Kidney epithelial cell (primary cell): ENCODE measurements around the gene GPR26. TPM values are rescaled to one million over a fixed set of nuclear protein-coding genes. Genes with fewer than 3 reads are reported as not detected.

Experiments used
- DNase-seq: peaks from one replicate; pipeline ENCODE4 v3.0.0-alpha.2; 2010; ENCODE audit warnings: low read depth
- H3K27me3 ChIP-seq: 2 replicates; pipeline ENCODE4 v1.6.0; 2011; ENCODE audit warnings: low read length; ENCODE audit not compliant: control insufficient read depth, insufficient read depth
- H3K36me3 ChIP-seq: 2 replicates; pipeline ENCODE4 v1.5.1; 2011; ENCODE audit warnings: low read length; ENCODE audit not compliant: control insufficient read depth, insufficient read depth
- H3K4me3 ChIP-seq: 2 replicates; pipeline ENCODE4 v1.5.1; 2011; ENCODE audit warnings: low read depth, mild to moderate bottlenecking, control low read depth, low read length
- CTCF ChIP-seq: IDR thresholded peaks from 2 replicates; pipeline ENCODE4 v1.5.1; 2011; ENCODE audit warnings: mild to moderate bottlenecking, moderate library complexity, low read length, control low read depth, inconsistent platforms; ENCODE audit not compliant: insufficient read depth, poor library complexity, severe bottlenecking
- total RNA-seq: library from RNA; depleted of rRNA; stranded (reverse); fragments of >200 nt; gene quantifications from 2 replicates; pipeline ENCODE4 v1.2.3, GENCODE V29; 2015

Gene GPR26
- total RNA-seq, 1 donor from 2014 or later = 0.71 TPM

DNA sequence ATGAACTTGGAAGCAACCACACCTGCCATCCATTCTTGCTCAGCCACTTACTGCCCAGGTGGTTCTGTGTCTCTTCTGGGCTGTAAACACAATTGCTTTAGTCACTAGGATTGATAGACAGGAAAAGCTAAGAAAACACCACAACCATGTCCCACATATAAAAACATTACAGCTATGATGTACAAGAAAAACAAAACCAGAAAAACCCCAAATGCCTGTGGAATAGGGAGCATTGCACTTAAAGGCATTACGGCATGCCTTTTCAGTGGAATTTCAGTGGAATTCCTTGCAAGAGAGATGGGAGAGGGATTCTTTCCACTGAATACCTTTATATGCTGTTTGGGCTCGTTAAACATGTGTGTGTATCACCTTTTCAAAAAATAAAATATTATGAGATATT lies 44.2 kb upstream of the GPR26 start:
- no peak for TF ChIP-seq CTCF
- Histone ChIP-seq H3K36me3 (no peaks in the 10 kb centered on the region), H3K27me3 (no peaks in the 10 kb centered on the region), H3K4me3 (no peak overlapping the region)
- DNase-seq = no peak

- Histone ChIP-seq H3K27me3 (no peaks in the 10 kb centered on the region), H3K36me3 (no peaks in the 10 kb centered on the region), H3K4me3 (no peak overlapping the region)
- TF ChIP-seq CTCF = no peak
- no peak for DNase-seq
Measured at GRCh38 chr10:123622381-123622780, 43.8 kb upstream of the GPR26 start.

GRCh38 chr10:123624086-123624485 lies 42.1 kb upstream of the GPR26 start:
- no peak for TF ChIP-seq CTCF
- DNase-seq = no peak
- H3K27me3 ChIP-seq = no peaks in the 10 kb centered on the region
- H3K4me3 ChIP-seq = no peak overlapping the region
- H3K36me3 ChIP-seq = no peaks in the 10 kb centered on the region

DNA sequence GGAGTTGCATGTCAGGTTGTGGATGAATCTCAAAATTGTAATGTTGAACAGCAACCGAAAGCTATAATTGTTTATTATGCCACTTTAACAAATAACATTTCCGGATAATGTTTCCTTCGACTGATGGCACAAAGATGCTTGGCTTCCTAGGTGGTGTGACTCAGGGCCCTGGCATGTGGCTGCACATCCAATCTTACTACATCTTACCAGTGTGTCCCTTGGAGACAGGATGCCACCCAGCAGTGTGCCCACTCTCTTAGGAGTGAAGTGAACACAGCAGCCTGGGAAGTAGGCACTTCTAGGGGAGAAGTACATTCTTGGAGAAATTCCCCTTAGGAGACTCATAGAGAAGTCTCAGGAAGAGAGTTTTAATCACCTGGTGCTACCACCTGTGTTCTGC lies 33.0 kb upstream of the GPR26 start:
- TF ChIP-seq CTCF = no peak
- H3K36me3 ChIP-seq = no peaks in the 10 kb centered on the region
- no peak for DNase-seq
- no peak overlapping the region for H3K4me3 ChIP-seq
- H3K27me3 ChIP-seq = no peaks in the 10 kb centered on the region

- no peak overlapping the region for H3K4me3 ChIP-seq
- H3K36me3 ChIP-seq = no peaks in the 10 kb centered on the region
- no peaks in the 10 kb centered on the region for H3K27me3 ChIP-seq
- TF ChIP-seq CTCF = no peak
- DNase-seq = no peak
Measured at GRCh38 chr10:123633636-123634035, 32.5 kb upstream of the GPR26 start.

DNA sequence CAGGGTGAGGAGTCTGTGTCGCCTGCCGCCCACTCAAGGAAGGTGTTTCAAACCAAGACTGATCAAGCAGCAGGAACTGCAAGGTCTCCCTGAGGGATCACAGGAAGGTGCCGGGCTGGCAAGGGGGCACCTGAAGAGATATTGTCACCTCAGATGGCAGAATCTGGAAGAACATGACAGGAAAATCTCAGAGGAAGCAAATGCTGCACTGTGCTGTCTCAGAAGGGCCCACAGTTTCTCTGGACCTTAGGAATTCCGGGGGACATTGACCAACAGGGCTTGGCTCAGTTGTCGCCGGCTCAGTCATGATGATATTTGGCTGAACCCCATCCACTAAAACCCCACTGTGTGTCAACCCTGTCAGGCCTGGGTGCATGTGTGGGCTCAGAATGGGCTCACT lies 31.9 kb upstream of the GPR26 start:
- H3K36me3 ChIP-seq = no peaks in the 10 kb centered on the region
- TF ChIP-seq CTCF = no peak
- no peaks in the 10 kb centered on the region for H3K27me3 ChIP-seq
- no peak for DNase-seq
- no peak overlapping the region for H3K4me3 ChIP-seq
